HUES48 (cell line): ENCODE data around the gene PLK1.
"Not testable (repeated sequence)": the region's sequence is repeated elsewhere in the genome, so short reads cannot be mapped to it uniquely, and the experiment has no call there.

Source experiments
- H3K27ac ChIP-seq: one replicate; pipeline ENCODE4 v1.7.0; 2013; ENCODE audit warnings: low read depth, low read length, inconsistent platforms
- H3K27me3 ChIP-seq: 2 replicates; pipeline ENCODE4 v1.6.1; 2013; ENCODE audit warnings: mild to moderate bottlenecking, low read length; ENCODE audit not compliant: control insufficient read depth, insufficient read depth
- H3K36me3 ChIP-seq: 2 replicates; pipeline ENCODE4 v1.6.1; 2013; ENCODE audit warnings: low read length; ENCODE audit not compliant: control insufficient read depth, insufficient read depth
- H3K4me1 ChIP-seq: 2 replicates; pipeline ENCODE4 v1.6.1; 2013; ENCODE audit warnings: mild to moderate bottlenecking, low read length; ENCODE audit not compliant: control insufficient read depth, insufficient read depth
- H3K4me3 ChIP-seq: 2 replicates; pipeline ENCODE4 v1.5.1; 2013; ENCODE audit warnings: mild to moderate bottlenecking, low read depth, low read length
- H3K9ac ChIP-seq: 2 replicates; pipeline ENCODE4 v1.6.1; 2013; ENCODE audit warnings: mild to moderate bottlenecking, low read depth, low read length, moderate library complexity
- H3K9me3 ChIP-seq: 2 replicates; pipeline ENCODE4 v1.6.1; 2013; ENCODE audit warnings: low read length; ENCODE audit not compliant: control insufficient read depth, insufficient read depth

The PLK1 gene

DNA sequence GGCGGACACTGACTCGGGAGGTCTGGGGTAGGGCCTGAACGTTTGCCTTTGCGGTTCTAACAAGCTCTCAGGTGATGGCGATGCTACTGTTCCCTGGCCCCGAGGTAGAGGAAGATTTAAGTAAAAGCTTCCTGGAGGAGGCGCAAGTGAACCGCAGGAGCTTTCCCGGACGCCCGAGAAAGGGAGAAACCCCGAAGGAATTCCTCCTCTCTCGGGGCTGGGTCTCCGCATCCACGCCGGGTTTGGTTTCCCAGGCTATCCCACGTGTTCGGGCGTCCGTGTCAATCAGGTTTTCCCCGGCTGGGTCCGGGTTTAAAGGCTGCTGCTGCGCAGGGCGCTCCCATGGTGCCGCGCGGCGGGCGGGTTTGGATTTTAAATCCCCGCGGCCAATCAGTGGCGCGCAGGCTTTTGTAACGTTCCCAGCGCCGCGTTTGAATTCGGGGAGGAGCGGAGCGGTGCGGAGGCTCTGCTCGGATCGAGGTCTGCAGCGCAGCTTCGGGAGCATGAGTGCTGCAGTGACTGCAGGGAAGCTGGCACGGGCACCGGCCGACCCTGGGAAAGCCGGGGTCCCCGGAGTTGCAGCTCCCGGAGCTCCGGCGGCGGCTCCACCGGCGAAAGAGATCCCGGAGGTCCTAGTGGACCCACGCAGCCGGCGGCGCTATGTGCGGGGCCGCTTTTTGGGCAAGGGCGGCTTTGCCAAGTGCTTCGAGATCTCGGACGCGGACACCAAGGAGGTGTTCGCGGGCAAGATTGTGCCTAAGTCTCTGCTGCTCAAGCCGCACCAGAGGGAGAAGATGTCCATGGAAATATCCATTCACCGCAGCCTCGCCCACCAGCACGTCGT is at the start of gene PLK1:
Gene PLK1 (plus strand): TSS at position 460 of the 844 bp plus-strand sequence. CDS start 44 bp downstream, at position 504.
- no peaks in the 10 kb centered on the region for H3K27me3 ChIP-seq
- peak within 1 kb of the TSS; percentile 90 for H3K9ac ChIP-seq
- H3K27ac ChIP-seq: peak within 1 kb of the TSS; percentile 88
- H3K9me3 ChIP-seq: no peaks in the 10 kb centered on the region
- H3K4me3 ChIP-seq: peak within 1 kb of the TSS; percentile 97
- H3K4me1 ChIP-seq: peaks cover 8% of the 10 kb centered on the region
- peaks cover 45% of the 10 kb centered on the region for H3K36me3 ChIP-seq

DNA sequence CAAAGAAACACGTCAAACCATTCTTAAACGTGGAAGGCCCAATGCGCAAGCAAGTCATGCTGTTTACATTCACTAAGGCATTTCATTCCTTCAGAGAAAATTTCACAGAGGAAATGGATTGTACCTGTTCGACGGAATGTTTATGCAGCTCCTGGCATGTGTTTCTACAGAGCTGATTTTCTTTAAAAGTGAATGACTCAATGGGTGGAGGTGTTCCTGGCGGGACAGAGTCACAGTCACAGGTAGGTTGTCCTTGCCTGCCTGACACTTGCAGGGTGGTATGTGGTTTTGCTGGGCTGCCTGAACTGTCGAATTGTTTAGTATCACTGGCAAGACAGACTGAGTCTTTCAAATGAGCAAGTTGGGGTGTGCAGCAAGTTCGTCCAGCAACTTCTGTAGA is 49.2 kb upstream of the PLK1 start:
- H3K27ac ChIP-seq: no peak overlapping the region
- H3K9ac ChIP-seq: no peak overlapping the region
- H3K4me1 ChIP-seq: no peaks in the 10 kb centered on the region
- H3K4me3 ChIP-seq: no peak overlapping the region
- no peaks in the 10 kb centered on the region for H3K27me3 ChIP-seq
- H3K36me3 ChIP-seq: peaks cover 80% of the 10 kb centered on the region
- H3K9me3 ChIP-seq: no peaks in the 10 kb centered on the region

DNA sequence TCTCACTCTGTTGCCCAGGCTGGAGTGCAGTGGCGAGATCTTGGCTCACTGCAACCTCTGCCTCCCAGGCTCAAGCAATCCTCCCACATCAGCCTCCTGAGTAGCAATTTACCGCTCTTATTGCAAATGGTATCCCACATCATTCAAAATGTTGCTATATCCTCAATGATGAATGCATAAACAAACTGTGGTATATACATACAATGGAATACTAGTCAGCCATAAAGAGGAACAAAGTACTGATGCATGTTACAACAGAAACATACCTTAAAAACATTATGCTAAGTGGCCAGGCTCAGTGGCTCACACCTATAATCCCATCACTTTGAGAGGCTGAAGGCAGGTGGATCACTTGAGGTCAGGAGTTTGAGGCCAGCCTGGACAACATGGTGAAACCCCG is 46.8 kb upstream of the PLK1 start:
- not testable (repeated sequence) for H3K9ac ChIP-seq, H3K9me3 ChIP-seq, H3K27ac ChIP-seq, H3K27me3 ChIP-seq, H3K4me3 ChIP-seq, H3K4me1 ChIP-seq
- H3K36me3 ChIP-seq: peaks cover 84% of the 10 kb centered on the region

DNA sequence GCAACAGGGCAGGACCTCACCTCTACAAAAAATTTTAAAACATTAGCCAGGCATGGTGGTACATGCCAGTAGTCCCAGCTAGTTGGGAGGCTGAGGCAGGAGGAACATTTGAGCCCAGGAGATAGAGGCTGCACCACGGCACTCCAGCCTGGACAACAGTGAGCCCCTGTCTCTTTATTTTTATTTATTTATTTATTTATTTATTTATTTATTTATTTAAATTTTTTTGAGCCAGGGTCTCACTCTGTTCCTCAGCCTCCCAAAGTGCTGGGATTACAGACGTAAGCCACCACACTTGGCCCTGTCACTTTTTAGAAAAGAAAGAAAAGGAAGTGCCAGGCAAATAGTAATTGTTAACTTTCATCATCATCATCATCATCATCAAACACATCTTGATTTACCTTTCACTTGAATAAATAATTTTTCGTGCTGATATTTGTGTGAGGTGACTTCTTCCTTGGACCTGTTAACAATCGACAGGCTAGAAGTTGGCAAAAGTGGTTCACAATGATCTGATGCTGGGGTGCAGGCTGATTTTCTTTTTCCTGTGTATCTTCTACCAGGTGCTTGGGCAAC is 44.1 kb upstream of the PLK1 start:
- H3K9ac ChIP-seq: no peak overlapping the region
- no peaks in the 10 kb centered on the region for H3K27me3 ChIP-seq
- H3K9me3 ChIP-seq: no peaks in the 10 kb centered on the region
- H3K36me3 ChIP-seq: peaks cover 82% of the 10 kb centered on the region
- no peak overlapping the region for H3K27ac ChIP-seq
- no peak overlapping the region for H3K4me3 ChIP-seq
- H3K4me1 ChIP-seq: no peaks in the 10 kb centered on the region

DNA sequence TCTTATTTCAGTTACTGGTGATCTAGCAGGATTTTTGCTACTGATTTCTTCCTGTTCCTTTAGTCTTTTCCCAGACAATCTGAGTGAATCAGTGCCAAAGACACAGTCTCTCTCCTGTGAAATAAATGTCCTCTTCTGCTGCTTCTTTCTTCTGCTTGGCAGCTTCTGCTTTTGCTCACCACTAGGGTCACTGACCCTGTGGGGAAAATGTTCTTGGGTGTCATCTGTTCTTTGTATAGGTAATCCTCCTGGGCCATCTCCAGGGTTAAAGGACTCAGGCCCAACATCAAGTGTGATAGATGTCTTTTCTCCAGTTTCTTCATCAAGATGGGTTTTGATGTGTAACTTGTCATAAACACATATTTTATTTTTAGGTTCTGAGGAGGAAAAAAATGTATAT is 42.7 kb upstream of the PLK1 start:
- no peak overlapping the region for H3K27ac ChIP-seq
- H3K4me3 ChIP-seq: no peak overlapping the region
- peaks cover 71% of the 10 kb centered on the region for H3K36me3 ChIP-seq
- H3K9me3 ChIP-seq: no peaks in the 10 kb centered on the region
- H3K27me3 ChIP-seq: no peaks in the 10 kb centered on the region
- peaks cover 6% of the 10 kb centered on the region; the same call in 1 of the 2 replicates for H3K4me1 ChIP-seq
- H3K9ac ChIP-seq: no peak overlapping the region

DNA sequence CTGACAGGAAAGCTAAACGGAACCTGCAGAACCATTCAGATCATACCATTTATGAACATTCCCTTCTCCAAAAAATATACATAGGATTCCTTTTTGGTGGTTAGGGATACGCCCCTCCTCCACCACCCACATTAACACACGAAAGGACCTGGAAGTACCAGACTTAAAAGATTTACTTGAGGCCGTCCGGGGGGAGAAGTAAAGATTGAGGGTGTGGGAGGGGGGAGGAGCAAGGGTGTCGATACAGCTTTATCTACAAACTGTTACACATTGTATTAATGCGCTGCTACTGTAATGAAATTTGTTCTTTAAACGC is 38.1 kb upstream of the PLK1 start:
- peak overlapping the region; percentile 96 for H3K4me3 ChIP-seq
- peak overlapping the region; percentile 92 for H3K27ac ChIP-seq
- peaks cover 57% of the 10 kb centered on the region for H3K36me3 ChIP-seq
- H3K4me1 ChIP-seq: peaks cover 6% of the 10 kb centered on the region; the same call in 1 of the 2 replicates
- H3K27me3 ChIP-seq: no peaks in the 10 kb centered on the region
- no peaks in the 10 kb centered on the region for H3K9me3 ChIP-seq
- peak overlapping the region; percentile 94 for H3K9ac ChIP-seq

- H3K9me3 ChIP-seq: no peaks in the 10 kb centered on the region
Measured at GRCh38 chr16:23640931-23641765, 37.5 kb upstream of the PLK1 start, which contains the start of the genes DCTN5 and PALB2. DCTN5 (plus strand) TSS chr16:23641466; CDS start chr16:23641543, 77 bp downstream. PALB2 (minus strand) TSS chr16:23641310; CDS start chr16:23641157, 153 bp downstream.

GRCh38 chr16:23642246-23642774 is 36.4 kb upstream of the PLK1 start:
- Histone ChIP-seq H3K4me1 (peaks cover 6% of the 10 kb centered on the region; the same call in 1 of the 2 replicates), H3K9me3 (no peaks in the 10 kb centered on the region), H3K27ac (no peak overlapping the region), H3K4me3 (peak overlapping the region; percentile 96), H3K36me3 (peaks cover 50% of the 10 kb centered on the region), H3K9ac (peak overlapping the region; percentile 59), H3K27me3 (no peaks in the 10 kb centered on the region)

More at GRCh38 chr16:23640931-23641765, 37.5 kb upstream of the PLK1 start, which contains the start of the genes DCTN5 and PALB2:
- H3K4me1 ChIP-seq: peaks cover 6% of the 10 kb centered on the region; the same call in 1 of the 2 replicates
- H3K36me3 ChIP-seq: peaks cover 57% of the 10 kb centered on the region
- H3K27me3 ChIP-seq: no peaks in the 10 kb centered on the region
- H3K4me3 ChIP-seq: peak within 1 kb of the TSS; percentile 96
- H3K9ac ChIP-seq: peak within 1 kb of the TSS; percentile 94
- H3K27ac ChIP-seq: peak within 1 kb of the TSS; percentile 92

GRCh38 chr16:23650674-23651416 is 27.8 kb upstream of the PLK1 start:
- H3K27ac ChIP-seq: no peak overlapping the region
- no peak overlapping the region for H3K9ac ChIP-seq
- no peaks in the 10 kb centered on the region for H3K9me3 ChIP-seq
- H3K27me3 ChIP-seq: no peaks in the 10 kb centered on the region
- no peak overlapping the region for H3K4me3 ChIP-seq
- H3K36me3 ChIP-seq: peaks cover 51% of the 10 kb centered on the region
- no peaks in the 10 kb centered on the region for H3K4me1 ChIP-seq

DNA sequence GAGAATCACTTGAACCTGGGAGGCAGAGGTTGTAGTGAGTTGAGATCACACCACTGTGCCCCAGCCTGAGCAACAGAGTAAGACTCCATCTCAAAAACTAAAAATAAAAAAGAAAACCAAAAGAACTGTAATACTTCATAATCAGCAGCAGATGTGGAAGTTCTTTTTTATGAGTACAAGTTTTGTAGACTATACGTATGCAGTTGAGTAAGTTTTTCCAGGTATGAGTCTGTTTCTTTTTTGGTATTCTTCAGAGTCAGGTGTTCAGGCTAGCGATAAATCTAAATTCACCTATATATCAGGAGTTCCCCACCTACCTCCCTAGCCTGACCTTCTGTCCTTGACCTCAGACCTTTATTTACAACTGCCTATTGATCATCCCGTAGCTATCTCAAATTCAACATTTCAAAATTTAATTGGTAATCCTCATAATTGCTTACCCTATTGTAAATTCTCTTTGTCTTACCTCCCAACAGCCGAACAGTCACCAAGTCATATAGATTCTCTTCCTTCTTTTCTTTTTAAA is 26.7 kb upstream of the PLK1 start:
- Histone ChIP-seq H3K4me3 (no peak overlapping the region), H3K36me3 (peaks cover 45% of the 10 kb centered on the region), H3K9ac (no peak overlapping the region), H3K4me1 (no peaks in the 10 kb centered on the region), H3K9me3 (no peaks in the 10 kb centered on the region), H3K27me3 (no peaks in the 10 kb centered on the region), H3K27ac (no peak overlapping the region)
